ENCODE data around the gene GDPD5. TPM values are rescaled to one million over a fixed set of nuclear protein-coding genes. Genes with fewer than 3 reads are reported as not detected.
A peak's percentile ranks its signal among the peaks of the same experiment; 100 is the strongest.

Gene GDPD5
- total RNA-seq, 2 donors from 2014 or later, result 3.0 to 8.6 TPM

DNA sequence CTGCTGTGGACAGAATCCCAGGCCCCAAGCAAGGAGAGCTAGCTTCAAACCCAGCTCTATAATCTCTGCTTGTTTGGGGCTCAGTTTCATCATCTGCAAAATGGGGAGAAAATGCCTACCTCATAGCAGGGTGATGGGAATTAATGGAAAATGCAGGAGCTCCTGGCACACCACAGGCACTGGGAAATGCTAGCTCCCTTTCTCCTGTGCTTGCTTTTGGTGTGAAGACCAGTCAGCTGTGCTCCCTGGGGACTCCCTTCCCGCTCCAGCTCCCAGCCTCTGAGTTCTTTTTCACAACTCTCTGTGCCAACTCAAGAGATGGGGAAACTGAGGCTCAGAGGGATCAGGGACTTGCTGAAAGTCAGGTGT, 28.1 kb upstream of the GDPD5 start:
- no peaks in the 10 kb centered on the region for H3K36me3 ChIP-seq (ENCODE audit: control insufficient read depth, insufficient read depth, low read length)
- H3K9ac ChIP-seq (ENCODE audit: extremely low read depth, low read length, poor library complexity, severe bottlenecking), result no peak overlapping the region
- Mint-ChIP-seq H3K36me3 (ENCODE audit: low read depth) (no peaks in the 10 kb centered on the region), H3K27ac (peak overlapping the region; percentile 48), H3K4me1 (peaks cover 37% of the 10 kb centered on the region), H3K27me3 (ENCODE audit: insufficient read depth) (no peaks in the 10 kb centered on the region), H3K9me3 (no peaks in the 10 kb centered on the region), H3K4me3 (no peak overlapping the region)
- H3K4me1 ChIP-seq (ENCODE audit: control insufficient read depth, insufficient read depth, low read length), result peaks cover 34% of the 10 kb centered on the region
- no peaks in the 10 kb centered on the region for H3K9me3 ChIP-seq (ENCODE audit: control insufficient read depth, low read length)
- TF ChIP-seq, protein P1, sequence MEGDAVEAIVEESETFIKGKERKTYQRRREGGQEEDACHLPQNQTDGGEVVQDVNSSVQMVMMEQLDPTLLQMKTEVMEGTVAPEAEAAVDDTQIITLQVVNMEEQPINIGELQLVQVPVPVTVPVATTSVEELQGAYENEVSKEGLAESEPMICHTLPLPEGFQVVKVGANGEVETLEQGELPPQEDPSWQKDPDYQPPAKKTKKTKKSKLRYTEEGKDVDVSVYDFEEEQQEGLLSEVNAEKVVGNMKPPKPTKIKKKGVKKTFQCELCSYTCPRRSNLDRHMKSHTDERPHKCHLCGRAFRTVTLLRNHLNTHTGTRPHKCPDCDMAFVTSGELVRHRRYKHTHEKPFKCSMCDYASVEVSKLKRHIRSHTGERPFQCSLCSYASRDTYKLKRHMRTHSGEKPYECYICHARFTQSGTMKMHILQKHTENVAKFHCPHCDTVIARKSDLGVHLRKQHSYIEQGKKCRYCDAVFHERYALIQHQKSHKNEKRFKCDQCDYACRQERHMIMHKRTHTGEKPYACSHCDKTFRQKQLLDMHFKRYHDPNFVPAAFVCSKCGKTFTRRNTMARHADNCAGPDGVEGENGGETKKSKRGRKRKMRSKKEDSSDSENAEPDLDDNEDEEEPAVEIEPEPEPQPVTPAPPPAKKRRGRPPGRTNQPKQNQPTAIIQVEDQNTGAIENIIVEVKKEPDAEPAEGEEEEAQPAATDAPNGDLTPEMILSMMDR (conservative IDR thresholded peaks at IDR 0.05), result no peak
- H3K27ac ChIP-seq (ENCODE audit: low read depth, low read length), result peak overlapping the region; percentile 56
- no peaks in the 10 kb centered on the region for H3K27me3 ChIP-seq (ENCODE audit: control insufficient read depth, insufficient read depth, low read length, poor library complexity, severe bottlenecking)
- WGBS, 2 experiments (ENCODE audit: insufficient coverage in 1 of 2, insufficient read length in 1 of 2), result 91% methylated on average over 1 of the region's 1 CpG; no CpG with 5 or more reads in 1 of the 2 experiments
- H3K4me3 ChIP-seq (ENCODE audit: low read length), result no peak overlapping the region
- DNase-seq, result no peak

DNA sequence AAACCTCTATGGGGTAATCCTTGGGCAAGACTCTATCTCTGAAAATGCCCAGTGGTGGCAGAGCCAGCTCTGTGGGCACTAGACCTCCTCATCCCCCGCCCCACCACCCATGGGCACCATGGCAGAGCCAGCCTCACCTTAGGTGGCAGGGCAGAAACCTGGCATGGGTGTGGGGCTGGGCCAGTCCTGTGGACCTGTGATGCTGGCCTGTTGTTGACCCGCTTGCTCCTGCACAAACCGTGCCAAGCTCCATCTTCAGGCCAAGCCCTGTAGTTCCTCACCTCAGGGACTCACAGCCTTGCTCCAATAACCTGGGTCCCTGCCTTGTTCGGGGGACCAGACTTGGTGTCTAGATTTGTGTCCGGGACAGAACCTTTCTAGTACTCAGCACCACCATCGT, 27.4 kb upstream of the GDPD5 start:
- H3K36me3 Mint-ChIP-seq (ENCODE audit: low read depth), result no peaks in the 10 kb centered on the region
- Histone ChIP-seq H3K4me1 (ENCODE audit: control insufficient read depth, insufficient read depth, low read length) (peaks cover 29% of the 10 kb centered on the region), H3K36me3 (ENCODE audit: control insufficient read depth, insufficient read depth, low read length) (no peaks in the 10 kb centered on the region), H3K9ac (ENCODE audit: extremely low read depth, low read length, poor library complexity, severe bottlenecking) (no peak overlapping the region), H3K9me3 (ENCODE audit: control insufficient read depth, low read length) (no peaks in the 10 kb centered on the region), H3K27ac (ENCODE audit: low read depth, low read length) (no peak overlapping the region), H3K27me3 (ENCODE audit: control insufficient read depth, insufficient read depth, low read length, poor library complexity, severe bottlenecking) (no peaks in the 10 kb centered on the region), H3K4me3 (ENCODE audit: low read length) (no peak overlapping the region)
- H3K4me1 Mint-ChIP-seq, result peaks cover 30% of the 10 kb centered on the region
- DNase-seq, result no peak
- H3K27me3 Mint-ChIP-seq (ENCODE audit: insufficient read depth), result no peaks in the 10 kb centered on the region
- WGBS, 2 experiments (ENCODE audit: insufficient coverage in 1 of 2, insufficient read length in 1 of 2), result 92 to 100% methylated on average over 5 to 6 of the region's 6 CpGs
- no peaks in the 10 kb centered on the region for H3K9me3 Mint-ChIP-seq
- H3K27ac Mint-ChIP-seq, result peak overlapping the region; percentile 48
- TF ChIP-seq, protein P1 (conservative IDR thresholded peaks at IDR 0.05), result peak; percentile 35
- no peak overlapping the region for H3K4me3 Mint-ChIP-seq

DNA sequence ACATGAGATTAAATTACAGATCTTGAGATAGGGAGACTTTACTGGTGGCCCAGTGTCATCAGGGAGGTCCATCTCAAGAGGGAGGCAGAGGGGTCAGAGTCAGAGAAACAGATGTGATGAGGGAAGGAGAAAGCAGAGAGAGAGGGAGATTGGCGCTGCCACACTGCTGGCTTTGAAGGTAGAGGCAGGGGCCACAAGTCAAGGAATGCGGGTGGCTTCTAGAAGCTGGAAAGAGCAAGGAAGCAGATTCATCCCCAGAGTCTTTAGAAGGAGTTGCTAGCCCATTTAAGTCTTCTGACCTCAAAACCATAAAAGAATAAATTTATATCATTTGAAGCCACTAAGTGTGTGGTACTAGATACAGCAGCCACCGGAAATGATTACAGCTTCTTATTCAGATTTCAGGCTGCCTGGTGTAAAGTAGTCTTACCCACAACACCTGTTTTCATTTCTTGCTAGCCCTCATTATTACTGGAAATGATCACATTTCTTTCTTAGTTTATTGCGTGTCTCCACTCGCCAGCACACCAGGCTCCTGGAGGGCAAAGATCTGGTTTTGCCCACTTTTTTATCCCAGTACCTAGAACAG, 23.7 kb upstream of the GDPD5 start:
- no peak overlapping the region for H3K4me3 Mint-ChIP-seq
- TF ChIP-seq, protein P1 (conservative IDR thresholded peaks at IDR 0.05), result no peak
- no peak overlapping the region for H3K27ac Mint-ChIP-seq
- H3K4me1 Mint-ChIP-seq, result peaks cover 19% of the 10 kb centered on the region
- Histone ChIP-seq H3K4me1 (ENCODE audit: control insufficient read depth, insufficient read depth, low read length) (peaks cover 19% of the 10 kb centered on the region), H3K27me3 (ENCODE audit: control insufficient read depth, insufficient read depth, low read length, poor library complexity, severe bottlenecking) (no peaks in the 10 kb centered on the region), H3K27ac (ENCODE audit: low read depth, low read length) (no peak overlapping the region), H3K9me3 (ENCODE audit: control insufficient read depth, low read length) (no peaks in the 10 kb centered on the region), H3K36me3 (ENCODE audit: control insufficient read depth, insufficient read depth, low read length) (no peaks in the 10 kb centered on the region), H3K4me3 (ENCODE audit: low read length) (no peak overlapping the region), H3K9ac (ENCODE audit: extremely low read depth, low read length, poor library complexity, severe bottlenecking) (no peak overlapping the region)
- DNase-seq, result no peak
- H3K27me3 Mint-ChIP-seq (ENCODE audit: insufficient read depth), result peaks cover 3% of the 10 kb centered on the region
- WGBS, 2 experiments (ENCODE audit: insufficient coverage in 1 of 2, insufficient read length in 1 of 2), result 95 to 100% methylated on average over 3 to 5 of the region's 5 CpGs
- H3K36me3 Mint-ChIP-seq (ENCODE audit: low read depth), result no peaks in the 10 kb centered on the region
- no peaks in the 10 kb centered on the region for H3K9me3 Mint-ChIP-seq
